Stimulated activated CD4-positive, alpha-beta T cell treated with anti-CD3 and anti-CD28 coated beads, TNF-alpha, amount 100 ng/mL, for 48 hours (primary cell): ENCODE data around the gene SMTNL2.
"Not testable (repeated sequence)": the region's sequence is repeated elsewhere in the genome, so short reads cannot be mapped to it uniquely, and the experiment has no call there.

Experiments
- DNase-seq, 3 donors: peaks; one replicate each; pipeline ENCODE4 v3.0.0-alpha.2; 2020; ENCODE audit warnings: low read depth in 3 of 3

SMTNL2 gene

DNA sequence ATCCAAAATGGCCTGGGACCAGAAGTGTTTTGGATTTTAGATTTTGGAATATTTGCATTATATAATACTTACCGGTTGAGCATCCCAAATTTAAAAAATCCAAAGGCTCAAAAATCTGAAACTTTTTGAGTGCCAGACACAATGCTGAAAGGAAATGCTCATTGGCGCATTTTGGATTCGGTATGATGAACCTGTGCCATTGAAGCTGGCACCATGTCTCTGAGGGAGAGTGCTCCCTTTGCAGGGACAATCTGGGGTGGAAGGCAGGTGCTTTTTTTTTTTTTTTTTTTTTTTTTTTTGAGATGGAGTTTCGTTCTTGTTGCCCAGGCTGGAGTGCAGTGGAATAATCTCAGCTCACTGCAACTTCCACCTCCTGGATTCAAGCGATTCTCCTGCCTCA is 17.7 kb downstream of the SMTNL2 start:
- DNase-seq, result no peak

DNA sequence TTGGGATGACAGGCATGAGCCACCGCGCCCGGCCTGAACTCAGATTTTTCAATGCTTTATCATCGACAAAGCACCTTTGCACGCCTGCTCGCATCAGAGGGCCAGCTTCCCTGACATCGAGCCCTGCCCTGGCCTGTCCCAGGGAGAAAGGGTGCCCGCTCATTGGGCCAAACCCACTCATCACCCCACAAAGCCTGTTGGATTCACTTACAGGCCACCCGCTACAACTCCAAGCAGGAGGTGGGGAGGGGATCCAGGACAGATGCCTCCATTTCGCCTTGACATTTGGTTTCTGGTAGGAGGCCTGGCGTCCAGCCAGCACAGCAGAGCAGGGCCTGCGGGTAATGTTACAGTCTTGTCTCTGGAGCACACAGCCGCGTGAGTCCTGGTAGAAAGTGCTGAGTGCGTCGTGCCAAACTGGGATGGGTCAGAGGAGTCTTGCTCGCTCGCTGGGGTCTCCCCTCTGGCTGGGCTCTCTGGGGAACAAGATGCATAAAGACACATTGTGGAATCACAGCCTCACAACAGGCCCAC is 19.8 kb downstream of the SMTNL2 start:
- DNase-seq, result no peak

DNA sequence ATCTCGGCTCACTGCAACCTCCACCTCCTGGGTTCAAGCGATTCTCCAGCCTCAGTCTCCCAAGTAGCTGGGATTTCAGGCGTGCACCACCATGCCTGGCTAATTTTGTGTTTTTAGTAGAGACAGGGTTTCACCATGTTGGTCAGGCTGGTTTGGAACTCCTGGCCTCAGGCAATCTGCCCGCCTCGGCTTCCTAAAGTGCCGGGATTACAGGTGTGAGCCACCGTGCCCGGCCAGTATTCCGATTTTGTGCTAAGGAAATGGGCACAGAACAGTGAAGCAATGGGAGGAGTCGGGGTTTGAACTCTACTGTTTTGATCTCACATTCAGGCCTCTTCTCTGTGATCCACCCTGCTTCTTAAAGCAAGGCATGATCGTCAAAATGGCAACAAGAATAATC is 20.4 kb downstream of the SMTNL2 start:
- not testable (repeated sequence) for DNase-seq

DNA sequence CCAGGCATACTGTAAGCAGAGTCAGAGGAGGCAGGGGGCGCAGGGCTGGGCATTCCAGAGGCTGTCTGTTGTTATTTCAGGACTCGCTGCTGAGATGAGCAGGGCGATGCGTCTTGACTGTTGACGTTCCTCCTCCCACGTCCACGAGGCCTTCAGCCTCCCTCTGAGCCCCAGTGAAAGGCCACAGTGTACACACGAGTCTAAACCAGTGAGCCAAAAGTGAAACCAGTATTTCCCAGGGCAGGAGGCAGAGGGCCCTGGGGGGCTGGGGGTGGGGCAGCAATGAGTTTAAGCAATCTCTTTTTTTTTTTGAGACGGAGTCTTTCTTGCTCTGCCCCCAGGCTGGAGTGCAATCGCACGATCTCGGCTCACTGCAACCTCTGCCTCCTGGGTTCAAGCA is 21.5 kb downstream of the SMTNL2 start:
- no peak for DNase-seq

DNA sequence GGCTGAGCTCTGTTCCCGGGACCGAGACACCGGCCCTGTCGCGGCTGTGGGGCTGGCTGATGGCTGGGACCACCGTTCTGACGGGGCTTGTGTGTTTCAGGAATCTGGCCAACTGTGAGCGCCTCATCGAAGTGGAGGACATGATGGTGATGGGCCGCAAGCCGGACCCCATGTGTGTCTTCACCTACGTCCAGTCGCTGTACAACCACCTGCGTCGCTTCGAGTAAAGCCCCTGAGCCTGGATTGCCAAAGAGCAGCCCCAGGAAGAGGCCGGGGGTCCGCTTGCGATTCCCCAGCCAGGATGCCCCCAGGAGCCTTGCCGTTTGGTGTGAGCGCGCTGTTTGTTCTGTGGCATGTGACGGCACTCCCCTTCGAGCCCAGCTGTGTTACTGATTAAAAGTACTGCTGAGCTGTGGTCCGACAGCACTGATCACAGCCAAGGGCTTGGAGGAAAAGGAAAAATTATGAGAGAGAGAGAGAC is 23.0 kb downstream of the SMTNL2 start:
- no peak for DNase-seq

DNA sequence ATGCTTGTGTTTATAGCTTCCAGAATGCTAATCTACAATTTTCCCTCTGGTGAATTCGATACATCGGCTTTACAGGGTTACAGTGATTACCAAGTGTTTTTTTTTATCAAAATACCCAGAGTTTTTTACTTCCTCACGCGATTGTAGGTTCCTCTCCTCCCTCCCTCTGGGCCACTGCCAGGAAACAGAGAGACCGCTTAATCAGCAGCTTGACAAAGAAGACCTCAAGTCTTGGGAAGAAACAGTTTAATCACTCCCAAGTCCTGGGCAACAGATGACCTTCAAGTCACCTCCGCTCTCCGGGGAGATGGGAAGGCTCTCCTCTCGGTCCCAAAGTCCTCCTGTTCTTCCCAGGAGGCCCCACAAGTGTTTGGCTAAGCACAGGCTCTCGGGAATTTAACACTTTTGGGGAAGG is 23.5 kb downstream of the SMTNL2 start:
- no peak for DNase-seq

DNA sequence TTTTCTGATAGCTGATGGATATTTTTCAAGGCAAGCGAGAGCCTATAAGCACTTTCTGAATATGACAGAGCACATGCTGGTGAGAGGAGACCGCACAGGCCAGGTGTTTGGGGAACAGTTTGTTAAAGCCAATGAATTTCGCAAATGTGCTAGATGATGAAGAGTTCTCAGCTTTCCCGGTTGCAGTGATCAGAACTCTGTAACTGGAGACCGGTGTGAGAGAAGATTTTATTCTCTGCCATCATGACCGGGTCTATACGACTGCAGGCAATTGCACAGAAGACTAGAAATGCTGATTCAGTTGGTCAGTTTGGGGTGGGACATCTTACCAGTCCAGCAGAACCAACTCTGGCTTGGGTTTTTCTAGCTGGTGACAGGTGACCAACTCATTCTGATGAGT is 25.4 kb downstream of the SMTNL2 start:
- DNase-seq, result no peak

DNA sequence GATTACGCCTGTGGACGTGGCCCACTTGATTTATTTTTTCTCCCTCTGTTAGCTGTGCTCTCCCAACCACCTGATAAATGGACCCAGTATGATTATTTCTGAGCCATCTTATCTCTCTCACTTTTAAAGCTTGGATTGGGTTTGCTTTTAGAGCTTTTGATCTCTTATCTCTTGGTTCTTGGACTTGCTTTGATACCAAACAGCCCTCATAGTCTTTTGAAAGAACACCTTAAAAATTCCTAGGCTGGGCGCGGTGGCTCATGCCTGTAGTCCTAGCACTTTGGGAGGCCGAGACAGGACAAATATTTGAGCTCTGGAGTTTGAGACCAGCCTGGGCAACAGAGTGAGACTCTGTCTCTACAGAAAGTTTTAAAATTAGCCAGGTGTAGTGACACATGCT is 25.8 kb downstream of the SMTNL2 start:
- no peak for DNase-seq

DNA sequence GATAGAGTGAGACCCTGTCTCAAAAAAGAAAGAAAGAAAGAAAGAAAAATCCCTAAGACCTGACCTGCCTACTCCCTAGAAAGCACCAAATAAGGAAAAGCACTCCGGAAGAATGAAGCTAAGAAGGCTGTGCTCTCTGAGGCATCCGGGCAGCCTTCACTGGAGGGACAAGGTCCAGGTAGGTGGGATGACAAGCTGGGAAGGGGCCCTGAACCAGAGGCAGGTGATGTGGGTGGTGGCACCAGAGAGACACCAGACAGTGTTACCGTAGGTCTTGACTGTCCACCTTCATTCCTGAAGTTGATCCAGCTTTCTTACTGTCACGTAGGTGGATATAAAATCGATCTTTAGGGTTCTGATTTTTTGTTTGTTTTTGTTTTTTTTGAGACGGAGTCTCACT is 26.3 kb downstream of the SMTNL2 start:
- DNase-seq, result no peak

DNA sequence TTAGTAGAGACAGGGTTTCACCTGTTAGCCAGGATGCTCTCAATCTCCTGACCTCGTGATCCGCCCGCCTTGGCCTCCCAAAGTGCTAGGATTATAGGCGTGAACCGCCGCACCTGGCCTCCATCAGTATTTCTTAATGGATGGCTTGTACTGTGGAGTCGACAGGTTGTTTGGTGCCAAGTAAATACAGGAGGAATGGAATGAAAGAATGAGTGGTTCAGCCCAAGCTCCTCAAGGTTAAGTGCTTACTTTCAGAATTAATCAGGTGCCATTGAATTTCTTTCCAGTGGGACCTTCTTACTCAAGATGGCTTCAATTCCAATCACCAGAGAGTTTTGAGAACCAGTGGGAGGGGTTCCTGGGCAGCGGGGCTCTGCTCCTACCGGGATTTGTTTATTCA is 32.1 kb downstream of the SMTNL2 start:
- DNase-seq, result no peak

DNA sequence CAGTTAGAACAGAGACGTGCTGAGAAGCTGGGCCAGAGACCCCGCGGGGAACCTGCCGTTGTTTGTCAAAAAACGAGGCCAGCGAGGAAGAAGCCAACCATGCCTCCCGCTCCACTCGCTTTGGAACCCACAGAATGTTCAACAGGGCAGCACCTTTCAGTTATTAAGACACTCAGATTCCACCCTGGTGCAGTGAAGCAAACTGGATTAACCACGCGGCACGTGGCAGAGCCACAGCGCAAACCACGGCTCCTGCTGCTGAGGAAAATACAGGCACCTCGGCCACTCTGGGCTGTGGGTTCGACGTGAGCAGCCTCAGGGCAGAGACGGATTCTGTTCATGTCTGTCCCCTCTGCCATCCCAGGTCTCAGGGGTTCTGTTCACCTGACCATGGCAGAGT is 32.8 kb downstream of the SMTNL2 start:
- no peak for DNase-seq

DNA sequence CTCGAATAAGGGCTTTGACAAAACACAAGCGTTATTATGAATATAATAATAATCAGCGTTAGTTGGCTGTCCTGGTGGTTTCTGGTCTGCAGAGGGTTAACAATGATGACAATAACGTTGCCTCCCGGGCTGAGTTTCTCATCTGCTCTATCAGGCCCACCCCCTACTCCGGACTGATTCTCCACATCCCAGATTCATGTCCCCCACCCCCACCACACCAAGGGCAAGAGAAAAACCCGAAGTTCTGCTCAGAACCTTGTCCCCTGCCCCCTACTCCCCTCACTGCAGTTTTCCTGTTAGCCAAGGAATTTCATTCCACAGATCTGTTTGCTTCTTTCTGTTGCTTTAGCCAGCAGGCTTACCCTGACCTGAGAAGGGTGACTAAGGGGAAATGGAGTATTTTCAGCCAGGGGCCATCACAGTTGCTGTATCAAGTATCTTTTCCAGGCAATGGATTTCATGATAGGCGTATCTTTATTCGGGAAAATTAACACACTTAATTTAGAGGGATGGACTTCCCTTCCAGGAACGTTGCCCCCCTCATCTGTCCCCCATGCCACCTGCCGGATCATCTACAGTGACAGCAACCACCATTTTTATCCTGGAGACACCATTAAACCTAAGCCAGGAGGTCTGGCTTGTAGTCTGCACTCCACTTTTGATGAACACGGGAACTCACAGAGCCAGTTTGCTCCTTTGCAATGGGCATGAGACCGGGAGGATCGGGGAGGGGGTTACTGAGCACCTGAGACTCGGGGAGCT is 33.4 kb downstream of the SMTNL2 start:
- no peak for DNase-seq

DNA sequence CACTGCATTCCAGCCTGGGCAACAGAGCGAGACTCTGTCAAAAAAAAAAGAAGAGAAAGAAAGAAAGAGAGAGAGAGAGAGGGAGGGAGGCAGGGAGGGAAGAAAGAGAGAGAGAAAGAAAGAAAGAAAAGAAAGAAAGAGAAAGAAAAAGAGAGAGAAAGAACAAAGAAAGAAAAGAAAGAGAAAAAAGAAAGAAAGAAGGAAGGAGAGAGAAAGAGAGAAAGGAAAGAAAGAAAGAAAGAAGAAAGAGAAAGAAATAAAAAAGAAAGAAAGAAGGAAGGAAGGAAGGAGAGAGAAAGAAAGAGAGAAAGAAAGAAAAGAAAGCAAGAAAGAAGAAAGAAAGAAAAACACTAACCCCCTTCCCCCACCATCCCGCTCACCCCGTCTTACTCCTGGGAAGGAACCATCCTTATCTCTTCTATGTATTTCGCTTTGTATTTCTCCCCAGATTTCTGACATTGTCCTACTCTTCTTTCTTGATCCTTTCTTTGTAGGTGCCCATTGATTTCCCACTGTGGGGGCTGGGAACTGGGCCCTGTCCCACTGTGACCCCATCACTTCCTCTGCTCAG is 36.3 kb downstream of the SMTNL2 start:
- DNase-seq, result no peak

DNA sequence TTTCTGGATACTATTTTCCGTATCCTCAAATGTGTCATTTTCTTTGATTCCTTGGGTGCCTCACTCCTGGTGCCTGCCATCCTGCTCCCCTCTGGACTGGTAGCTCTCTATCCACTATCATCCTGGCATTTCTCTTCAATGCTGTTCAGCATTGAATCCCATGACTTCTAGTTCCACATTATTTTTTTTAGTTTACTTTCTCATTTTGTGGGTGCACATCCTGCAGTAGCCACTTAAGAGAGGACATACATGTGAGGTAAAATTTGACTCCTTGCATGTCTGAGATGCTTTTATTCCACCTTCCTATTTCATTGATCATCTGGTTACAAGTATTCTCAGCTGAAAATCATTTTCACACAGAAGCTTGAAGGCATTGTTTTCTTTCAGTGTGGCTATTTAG is 38.0 kb downstream of the SMTNL2 start:
- no peak for DNase-seq

DNA sequence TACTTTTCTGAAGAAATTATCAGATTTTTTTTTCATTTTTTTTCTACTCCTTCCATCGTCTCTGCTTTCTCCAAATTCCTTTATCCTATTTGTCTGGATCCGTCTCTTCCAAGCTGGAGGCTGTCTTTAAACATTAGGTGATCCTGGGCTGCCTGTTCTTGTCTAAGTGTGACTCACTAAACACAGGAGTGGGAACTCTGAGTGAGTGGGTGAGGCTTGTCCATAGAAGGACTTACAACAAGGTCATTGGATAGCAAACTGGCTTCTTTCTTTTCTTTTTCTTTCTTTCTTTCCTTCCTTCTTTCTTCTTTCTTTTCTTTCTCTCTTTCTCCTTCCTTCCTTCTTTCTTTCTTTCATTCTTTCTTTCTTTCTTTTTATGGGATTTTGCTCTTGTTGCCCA is 38.9 kb downstream of the SMTNL2 start:
- DNase-seq, result no peak

DNA sequence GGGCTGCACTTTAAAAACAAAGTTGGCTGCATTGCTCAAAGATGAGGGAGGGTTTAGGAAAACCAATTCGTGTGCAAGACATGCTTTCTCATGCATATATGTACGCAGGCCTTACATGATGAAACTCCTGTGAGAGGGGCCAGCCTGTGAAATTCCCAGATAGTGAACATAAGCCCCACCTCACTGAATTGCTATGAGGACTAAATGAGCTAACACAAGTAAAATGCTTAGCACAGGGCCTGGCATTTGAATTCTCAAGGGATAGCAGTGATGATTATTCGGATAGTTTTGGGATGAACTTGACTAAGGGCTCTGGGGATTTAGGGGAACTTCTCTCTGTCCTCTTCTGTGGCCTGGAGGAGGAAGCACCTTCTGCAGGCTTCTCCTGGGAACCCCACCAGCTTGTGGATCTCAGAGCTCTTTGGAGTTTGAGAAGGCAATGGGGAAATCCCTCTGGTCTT is 40.2 kb downstream of the SMTNL2 start:
- not testable (repeated sequence) for DNase-seq

DNA sequence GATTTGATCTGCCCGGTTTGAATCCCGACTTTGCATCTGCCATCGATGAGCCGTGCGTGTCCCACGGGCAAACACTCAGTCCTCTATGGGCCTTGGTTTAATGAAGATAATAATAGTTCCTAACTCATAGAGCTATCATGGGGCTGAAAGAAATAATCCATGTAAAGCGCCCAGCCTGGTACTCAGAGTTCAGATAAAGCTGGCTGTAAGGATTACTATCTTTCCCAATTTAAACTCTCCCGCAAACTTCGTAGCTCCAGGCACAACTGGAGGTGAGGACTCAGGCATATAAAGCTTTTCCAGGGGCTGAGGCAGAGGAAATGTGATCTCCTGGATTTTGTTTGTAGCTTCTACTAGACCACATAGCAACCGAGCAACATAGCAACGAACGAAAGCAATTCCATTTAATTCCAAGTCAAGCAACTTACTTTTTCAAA is 40.9 kb downstream of the SMTNL2 start:
- DNase-seq, result no peak

DNA sequence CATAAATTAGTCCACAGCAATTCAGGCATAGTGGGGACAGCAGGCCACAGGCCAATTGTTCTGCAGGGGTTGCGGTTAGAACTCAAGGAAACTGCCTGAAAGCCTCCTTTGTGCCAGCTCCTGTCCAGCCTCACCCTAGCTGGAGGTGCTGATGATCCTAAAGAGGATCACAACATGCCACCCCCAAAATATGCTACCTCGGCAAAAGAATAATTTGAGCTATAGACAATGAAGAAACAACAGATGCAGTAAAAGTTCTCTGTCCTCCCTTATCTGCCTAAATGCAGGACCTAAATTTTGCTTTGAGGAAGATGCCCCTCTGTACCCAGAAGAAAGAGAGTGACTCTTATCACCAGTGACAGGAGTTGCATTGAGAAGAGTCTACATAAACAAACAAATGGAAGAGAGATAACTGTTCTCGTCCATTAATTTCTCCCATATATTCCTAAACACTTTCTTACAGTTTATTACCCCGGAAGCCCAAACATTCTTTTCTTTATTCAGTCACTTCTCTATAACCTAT is 42.5 kb downstream of the SMTNL2 start:
- DNase-seq, result no peak

DNA sequence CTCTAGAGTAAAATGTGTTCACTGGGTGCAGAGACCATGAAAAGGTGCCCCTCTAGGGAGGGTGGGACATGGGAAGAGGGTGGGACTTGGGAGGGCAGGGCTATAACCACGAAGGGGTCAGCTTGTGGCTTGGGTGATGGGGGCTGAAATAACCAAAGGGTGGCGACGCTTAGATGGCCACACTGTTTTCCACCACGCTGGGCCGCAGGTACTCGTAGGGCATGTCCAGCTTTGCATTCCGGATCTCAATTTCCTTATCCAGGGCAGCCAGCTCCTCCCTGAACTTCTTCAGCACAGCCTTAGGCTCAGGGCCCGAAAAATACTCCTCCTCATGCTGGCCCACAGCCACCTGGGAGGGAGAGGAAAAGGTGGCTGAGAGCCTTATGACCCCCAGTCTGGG is 47.1 kb downstream of the SMTNL2 start:
- DNase-seq, result no peak

DNA sequence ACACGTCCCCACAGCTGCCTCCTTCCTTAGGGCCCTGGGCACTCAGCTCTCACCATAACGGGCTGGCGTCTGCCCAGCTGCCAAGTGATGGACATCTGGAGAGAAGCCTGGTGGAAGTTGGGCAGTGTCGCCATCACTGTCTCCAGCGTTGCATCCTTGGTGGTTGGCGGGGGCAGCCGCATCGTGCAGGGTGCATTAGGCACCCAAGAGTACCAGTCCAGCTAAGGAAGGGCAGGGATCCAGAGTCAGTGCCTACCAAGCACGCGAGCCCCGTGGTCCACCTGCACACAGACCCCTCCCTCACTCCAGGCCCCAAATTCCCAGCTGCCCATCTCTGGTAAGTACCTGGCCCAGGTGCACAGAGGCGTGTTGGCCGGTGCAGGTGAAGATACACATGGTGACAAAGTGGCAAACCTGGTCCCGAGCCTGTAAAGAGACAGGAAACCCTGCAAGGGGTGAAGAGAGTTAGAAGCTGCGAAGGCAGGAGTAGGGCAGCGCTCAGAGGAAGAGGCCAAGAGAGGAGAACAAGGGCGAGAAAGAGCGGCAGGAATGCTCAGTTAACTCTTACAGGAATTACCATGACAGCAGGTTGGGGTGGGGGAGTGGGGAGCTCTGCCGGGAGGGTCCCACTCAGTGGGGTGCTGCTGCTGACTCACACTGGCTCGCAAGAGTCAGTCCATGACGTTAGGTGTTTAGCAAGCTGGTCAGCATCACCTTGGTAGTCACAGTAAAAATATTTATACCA is 47.7 kb downstream of the SMTNL2 start:
- no peak for DNase-seq

DNA sequence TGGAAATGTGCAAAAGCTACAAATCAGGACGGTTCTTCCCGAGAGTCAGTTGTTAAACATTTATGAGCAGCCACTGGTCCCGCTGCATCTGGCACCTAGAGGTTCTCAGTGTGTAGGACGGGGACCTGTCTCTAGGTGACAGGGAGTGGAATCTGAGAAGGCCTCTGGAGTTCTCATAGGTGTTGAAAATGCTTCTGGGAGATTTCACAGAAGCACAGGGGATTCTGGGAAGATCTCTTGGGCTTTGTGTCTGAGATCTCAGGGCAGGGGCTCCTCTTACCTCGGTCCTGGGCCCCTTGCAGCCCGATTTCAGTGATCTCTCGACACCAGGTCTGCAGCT is 48.2 kb downstream of the SMTNL2 start:
- DNase-seq, result no peak

DNA sequence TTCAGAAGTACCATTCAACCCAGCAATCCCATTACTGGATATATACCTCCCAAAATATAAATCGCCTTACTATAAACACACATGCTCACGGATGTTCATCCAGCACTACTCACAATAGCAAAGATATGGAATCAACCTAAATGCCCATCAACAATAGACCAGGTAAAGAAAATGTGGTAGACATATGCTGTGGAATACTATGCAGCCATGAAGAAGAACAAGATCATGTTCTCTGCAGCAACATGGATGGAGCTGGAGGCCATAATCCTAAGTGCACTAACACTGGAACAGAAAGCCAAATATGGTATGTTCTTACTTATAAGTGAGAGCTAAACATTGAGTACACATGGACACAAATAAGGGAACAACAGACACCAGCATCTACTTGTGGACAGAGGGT is 49.3 kb downstream of the SMTNL2 start:
- DNase-seq, result no peak
